GM12878 (cell line): ENCODE results near the gene IRF8. TPM values are rescaled to one million over a fixed set of nuclear protein-coding genes. Genes with fewer than 3 reads are reported as not detected.

ENCODE experiments used
- ATAC-seq: fragments of 200-7000 bp; cut with Tn5 transposase; 3 replicates; pipeline ENCODE4 v1.9.1; 2020; ENCODE audit warnings: mild to moderate bottlenecking, moderate library complexity
- BruUV-seq: library from RNA; stranded (reverse); fragments of 400-500 nt; replicated peaks from 2 replicates; lab custom pipeline; 2021; lab: Mats Ljungman, UMichigan
- CTCF ChIA-PET: fragments of 300-600 bp; sonication (Branson Sonifier 250); formaldehyde crosslinking; extraction: SDS; loops from one replicate; lab custom pipeline; 2021; ENCODE audit warnings: inconsistent platforms; lab: Yijun Ruan, JAX
- POLR2A ChIA-PET: fragments of 350-600 bp; formaldehyde crosslinking; extraction: SDS; loops from one replicate; lab custom pipeline; 2021; ENCODE audit warnings: inconsistent platforms; lab: Charles Lee
- RAD21 ChIA-PET: fragments of 300-600 bp; sonication (Branson Sonifier 250); formaldehyde crosslinking; loops from one replicate; lab custom pipeline; 2023; ENCODE audit warnings: antibody characterized with exemption; ENCODE audit not compliant: unreplicated experiment; lab: Charles Lee
- SMC1A ChIA-PET: fragments of 300-600 bp; sonication (Branson Sonifier 250); formaldehyde crosslinking; loops from one replicate; lab custom pipeline; 2023; ENCODE audit not compliant: unreplicated experiment, uncharacterized antibody; lab: Charles Lee
- DNase-seq: peaks from one replicate; pipeline ENCODE4 v3.0.0-alpha.2; 2011; ENCODE audit warnings: low read depth, low spot score
- FAIRE-seq: peaks from 3 replicates; lab custom pipeline; 2011; peaks lifted over from hg19 to GRCh38; lab: Jason Lieb, UNC
- H2AFZ ChIP-seq: 2 replicates; pipeline ENCODE4 v1.6.0; 2011; ENCODE audit warnings: low read depth, low read length, control low read depth; ENCODE audit not compliant: control insufficient read depth
- H3K27ac ChIP-seq: 2 replicates; pipeline ENCODE4 v1.5.1; 2011; ENCODE audit warnings: control low read depth; ENCODE audit not compliant: control insufficient read depth, insufficient read depth
- H3K27me3 ChIP-seq, 2 experiments: replicated peaks in 1 of 2; 2 replicates each; pipeline versions ENCODE4 v1.6.0 to v1.6.1; 2011; ENCODE audit warnings: low read length in 1 of 2; ENCODE audit not compliant: control insufficient read depth in 2 of 2, insufficient read depth in 2 of 2
- H3K36me3 ChIP-seq, 2 experiments: 2 replicates each; pipeline ENCODE4 v1.5.1; 2011; ENCODE audit warnings: low read length in 1 of 2; ENCODE audit not compliant: control insufficient read depth in 2 of 2, insufficient read depth in 2 of 2
- H3K4me1 ChIP-seq: 2 replicates; pipeline ENCODE4 v1.6.1; 2011; ENCODE audit warnings: mild to moderate bottlenecking, low read length, moderate library complexity, mixed read lengths; ENCODE audit not compliant: control insufficient read depth, insufficient read depth
- H3K4me2 ChIP-seq: 2 replicates; pipeline ENCODE4 v1.6.0; 2011; ENCODE audit warnings: control low read depth; ENCODE audit not compliant: control insufficient read depth, insufficient read depth
- H3K4me3 ChIP-seq: fragments of 200-600 bp; sonication (generic); 2 replicates; pipeline ENCODE4 v1.5.1; 2016
- H3K79me2 ChIP-seq: 2 replicates; pipeline ENCODE4 v1.6.0; 2011; ENCODE audit warnings: low read length; ENCODE audit not compliant: control insufficient read depth, insufficient read depth
- H3K9ac ChIP-seq: 2 replicates; pipeline ENCODE4 v1.8.0; 2011; ENCODE audit warnings: low read length, control low read depth, mixed read lengths; ENCODE audit not compliant: control insufficient read depth, insufficient read depth
- H3K9me3 ChIP-seq: replicated peaks from 3 replicates; pipeline ENCODE4 v1.5.1; 2011; ENCODE audit warnings: mild to moderate bottlenecking, low read length; ENCODE audit not compliant: control insufficient read depth, insufficient read depth
- H4K20me1 ChIP-seq: 2 replicates; pipeline ENCODE4 v1.6.0; 2011; ENCODE audit not compliant: control insufficient read depth, insufficient read depth
- ATF2 ChIP-seq: IDR thresholded peaks from 2 replicates; pipeline ENCODE4 v1.6.1; 2012; ENCODE audit warnings: low read length, inconsistent platforms
- BCL11A ChIP-seq: IDR thresholded peaks from 2 replicates; pipeline ENCODE4 v1.6.1; 2011; ENCODE audit warnings: low read depth, low read length
- CEBPB ChIP-seq, 2 experiments: fragments of 150-350 bp in 1 of 2; IDR thresholded peaks; 2 replicates each; pipeline ENCODE4 v1.6.1; 2012 to 2014; ENCODE audit warnings: low read depth in 2 of 2, low read length in 2 of 2, borderline replicate concordance in 1 of 2, inconsistent platforms in 1 of 2
- CHD2 ChIP-seq: IDR thresholded peaks from 2 replicates; pipeline ENCODE4 v1.6.1; 2011; ENCODE audit warnings: low read depth, low read length, improper control_type of control experiment, borderline replicate concordance
- CREM ChIP-seq: IDR thresholded peaks from 2 replicates; pipeline ENCODE4 v1.6.1; 2014; ENCODE audit warnings: antibody characterized with exemption, low read depth
- ESRRA ChIP-seq: IDR thresholded peaks from 2 replicates; pipeline ENCODE4 v1.6.1; 2012; ENCODE audit warnings: mild to moderate bottlenecking, low read length, improper control_type of control experiment
- IRF3 ChIP-seq: fragments of 450-650 bp; IDR thresholded peaks from 2 replicates; pipeline ENCODE4 v1.6.1; 2014; ENCODE audit warnings: mild to moderate bottlenecking
- IRF4 ChIP-seq: IDR thresholded peaks from 2 replicates; pipeline ENCODE4 v1.6.1; 2011; ENCODE audit warnings: low read depth, low read length
- KDM1A ChIP-seq: fragments of 200-600 bp; sonication (generic); IDR thresholded peaks from 2 replicates; pipeline ENCODE4 v1.6.1; 2016; ENCODE audit warnings: borderline replicate concordance
- NFYB ChIP-seq: IDR thresholded peaks from 2 replicates; pipeline ENCODE4 v1.6.1; 2011; ENCODE audit warnings: low read depth, mild to moderate bottlenecking, low read length, improper control_type of control experiment, moderate library complexity; ENCODE audit not compliant: insufficient read depth
- NR2C2 ChIP-seq: IDR thresholded peaks from 2 replicates; pipeline ENCODE4 v1.6.1; 2011; ENCODE audit warnings: borderline replicate concordance, low read depth; ENCODE audit not compliant: control insufficient read depth, insufficient read length
- PRDM15 ChIP-seq: fragments of 450-650 bp; formaldehyde crosslinking; IDR thresholded peaks from 2 replicates; pipeline ENCODE4 v1.4.0; 2020; ENCODE audit warnings: mild to moderate bottlenecking, moderate library complexity
- RBBP5 ChIP-seq: fragments of 200-600 bp; sonication (generic); conservative IDR thresholded peaks from 2 replicates; pipeline ENCODE4 v1.6.1; 2016
- SREBF1 ChIP-seq: IDR thresholded peaks from 2 replicates; pipeline ENCODE4 v1.6.1; 2012; ENCODE audit warnings: mild to moderate bottlenecking, low read length
- WGBS: methylation state at CpG from one replicate; pipeline ENCODE4 v1.1.6; 2016; ENCODE audit warnings: low lambda C conversion rate; ENCODE audit not compliant: insufficient replicate concordance, insufficient coverage; ENCODE audit errors: missing lambda C conversion rate; 5-methylcytosine and 5-hydroxymethylcytosine counted together
- in situ Hi-C: fragments of 300-500 bp; cut with MboI; formaldehyde crosslinking; loops from 9 replicates; pipeline ENCODE4 v1.14.3; 2018; ENCODE audit warnings: mixed read lengths
- intact Hi-C: fragments of 100-400 bp; cut with micrococcal nuclease; formaldehyde crosslinking; loops from one replicate; pipeline ENCODE4 v1.14.2; 2022; ENCODE audit not compliant: unreplicated experiment
- polyA plus RNA-seq, 11 experiments: library from polyadenylated mRNA; depleted of rRNA in 4 of 11; unstranded in 6 of 11; stranded (reverse) in 5 of 11; fragments of >200 nt; fragmentation: Nextera tagmentation in 4 of 11; fragmentation: Illumina TruSeq in 1 of 11; extraction: Ambion mirVana in 4 of 11; extraction: Trizol in 1 of 11; gene quantifications; 1 replicate in 1 of 11; 2 replicates in 10 of 11; pipeline versions ENCODE4 v1.2.1 to v1.2.3, GENCODE V29; 2011 to 2016; ENCODE audit warnings: inconsistent platforms in 2 of 11, missing spikeins in 2 of 11, low read depth in 1 of 11
- total RNA-seq, 4 experiments: library from RNA; depleted of rRNA in 3 of 4; stranded (reverse); fragments of >200 nt in 3 of 4; fragmentation: Illumina TruSeq in 1 of 4; extraction: Trizol in 1 of 4; gene quantifications; 2 replicates each; pipeline versions ENCODE4 v1.2.1 to v1.2.3, GENCODE V29; 2013 to 2021

IRF8 gene
- total and polyA plus RNA-seq, 10 of the 15 experiments (the other 5 are each of a cell fraction or from before 2014, with no cell fraction given) = 17.1 to 237 (median 172) TPM

GRCh38 chr16:85863384-85863774 is 35.6 kb upstream of the IRF8 start:
- Histone ChIP-seq H3K9me3 (peaks cover 2% of the 10 kb centered on the region; the same call in 1 of the 3 replicates), H3K79me2 (no peaks in the 10 kb centered on the region), H2AFZ (no peak overlapping the region), H3K27me3 (no peaks in the 10 kb centered on the region), H3K4me3 (no peak overlapping the region), H3K4me2 (no peak overlapping the region), H3K36me3 (no peaks in the 10 kb centered on the region), H3K27ac (no peak overlapping the region), H4K20me1 (no peaks in the 10 kb centered on the region)
- RAD21 ChIA-PET = no interaction called here
- in situ Hi-C loops = no loop called here
- CTCF ChIA-PET = no interaction called here
- DNase-seq = no peak
- POLR2A ChIA-PET = no interaction called here
- SMC1A ChIA-PET = no interaction called here
- TF ChIP-seq RBBP5 (no peak), NFYB (no peak), ATF2 (no peak), NR2C2 (no peak), CREM (no peak), SREBF1 (no peak), CHD2 (no peak), ESRRA (no peak), KDM1A (no peak), CEBPB (IDR thresholded peaks at IDR 0.05; ENCODE audit: borderline replicate concordance in 1 of 2, low read depth in 2 of 2, low read length in 2 of 2) (no peak), IRF4 (no peak), BCL11A (no peak), IRF3 (no peak), PRDM15 (CRISPR knock-in tag) (no peak)
- TF ChIP-seq, all 136 proteins: peak for 0
- BruUV-seq = no TSS peak
- ATAC-seq (no peak), FAIRE-seq (no peak)
- 96% methylated on average over 5 of the region's 5 CpGs for WGBS
- peaks cover 29% of the 10 kb centered on the region for H3K4me1 ChIP-seq
- intact Hi-C loops = no loop called here
- no peak overlapping the region for H3K9ac ChIP-seq
